ENCODE results near the gene ST6GALNAC6.

The ST6GALNAC6 gene

GRCh38 chr9:127934248-127934647, 34.8 kb upstream of the ST6GALNAC6 start:
- no peak for DNase-seq (ENCODE audit: low read depth in 2 of 2)

DNA sequence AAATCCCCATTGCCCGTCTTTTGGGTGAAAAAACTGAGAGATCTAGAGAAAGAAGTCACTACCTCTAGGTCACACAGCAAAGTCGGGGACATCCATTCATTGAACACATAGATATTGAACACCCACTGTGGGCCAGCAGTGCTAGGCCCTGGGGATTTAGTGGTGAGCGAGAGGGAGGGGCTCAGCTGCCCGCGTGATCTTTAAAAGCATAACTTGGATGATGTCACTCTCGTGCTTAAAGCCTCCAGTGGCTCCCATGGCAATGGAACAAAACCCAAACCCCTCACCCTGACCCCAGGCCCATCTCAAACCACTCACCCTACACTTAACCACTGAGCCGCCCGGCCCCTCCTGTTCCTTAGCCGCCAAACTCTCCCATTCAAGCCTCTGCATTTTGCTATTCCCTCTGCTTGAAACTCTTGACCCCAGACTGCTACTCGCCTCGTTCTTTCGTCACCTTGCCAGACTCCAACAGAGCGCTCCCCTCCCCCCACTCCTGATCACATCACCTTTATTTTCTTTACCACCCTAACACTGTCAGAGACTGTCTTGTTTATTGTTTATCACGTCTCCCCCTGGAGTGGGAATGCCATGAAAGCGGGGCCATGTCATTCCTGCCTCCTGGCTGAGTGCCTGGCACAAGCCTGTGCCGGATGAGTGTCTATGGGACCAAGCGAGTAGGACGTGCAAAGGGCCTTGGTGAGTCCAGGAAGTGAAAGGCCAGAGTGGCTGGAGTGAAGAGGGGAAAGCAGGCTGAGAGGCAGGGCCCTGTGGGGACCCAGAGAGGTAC, 31.9 kb upstream of the ST6GALNAC6 start:
- DNase-seq (ENCODE audit: low read depth in 2 of 2) = no peak

DNA sequence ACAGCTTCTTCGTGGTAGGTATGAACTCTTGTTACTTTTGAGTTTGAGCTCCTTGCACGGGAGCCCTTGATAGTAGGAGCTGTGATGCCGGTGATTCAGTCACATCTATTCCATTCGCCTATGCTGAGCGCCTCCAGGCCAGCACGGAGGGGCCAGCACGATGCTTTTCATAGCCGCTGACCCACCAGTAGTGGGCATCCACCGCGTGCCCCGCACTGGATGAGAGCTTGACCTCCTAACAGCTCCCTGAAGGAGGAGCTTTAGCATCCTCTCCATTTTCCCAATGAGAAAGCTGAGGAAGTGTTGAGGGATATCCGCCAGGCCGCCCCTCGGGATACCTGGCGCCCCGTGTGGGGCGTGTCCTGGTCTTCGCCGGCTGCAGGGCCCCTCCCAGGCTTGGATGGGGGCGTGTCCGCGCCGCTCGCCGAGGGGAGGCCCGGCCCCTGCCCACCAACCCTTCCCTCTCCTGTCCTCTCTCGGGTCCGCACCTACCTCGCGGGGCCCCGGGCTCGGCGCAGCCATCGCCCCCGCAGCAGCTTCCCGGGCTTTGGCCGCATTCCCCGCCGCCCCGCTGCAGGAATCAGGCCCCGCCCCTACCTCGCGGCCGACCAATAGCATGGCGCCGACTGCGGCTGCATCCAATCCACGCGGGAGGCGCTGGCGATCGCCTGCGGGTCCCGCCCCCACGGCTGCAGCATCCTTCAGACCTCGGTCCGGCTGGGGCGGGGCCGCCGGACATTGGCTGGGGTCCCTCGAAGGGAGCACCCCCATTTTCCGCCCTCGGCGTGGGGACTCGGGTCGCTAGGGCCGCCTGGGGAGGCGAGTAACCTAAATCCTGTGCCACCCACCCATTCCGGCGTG, 31.1 kb upstream of the ST6GALNAC6 start, which contains the start of gene PIP5KL1:
PIP5KL1 (minus strand) TSS at position 547 of the 861 bp plus-strand sequence; CDS start at position 522, 25 bp downstream.
- peak; percentile 64 to 66 for DNase-seq (ENCODE audit: low read depth in 2 of 2)

GRCh38 chr9:127929625-127929979, 30.2 kb upstream of the ST6GALNAC6 start:
- DNase-seq (ENCODE audit: low read depth in 2 of 2) = no peak

- no peak for DNase-seq (ENCODE audit: low read depth in 2 of 2)
Measured at GRCh38 chr9:127928676-127929624, 29.5 kb upstream of the ST6GALNAC6 start.

DNA sequence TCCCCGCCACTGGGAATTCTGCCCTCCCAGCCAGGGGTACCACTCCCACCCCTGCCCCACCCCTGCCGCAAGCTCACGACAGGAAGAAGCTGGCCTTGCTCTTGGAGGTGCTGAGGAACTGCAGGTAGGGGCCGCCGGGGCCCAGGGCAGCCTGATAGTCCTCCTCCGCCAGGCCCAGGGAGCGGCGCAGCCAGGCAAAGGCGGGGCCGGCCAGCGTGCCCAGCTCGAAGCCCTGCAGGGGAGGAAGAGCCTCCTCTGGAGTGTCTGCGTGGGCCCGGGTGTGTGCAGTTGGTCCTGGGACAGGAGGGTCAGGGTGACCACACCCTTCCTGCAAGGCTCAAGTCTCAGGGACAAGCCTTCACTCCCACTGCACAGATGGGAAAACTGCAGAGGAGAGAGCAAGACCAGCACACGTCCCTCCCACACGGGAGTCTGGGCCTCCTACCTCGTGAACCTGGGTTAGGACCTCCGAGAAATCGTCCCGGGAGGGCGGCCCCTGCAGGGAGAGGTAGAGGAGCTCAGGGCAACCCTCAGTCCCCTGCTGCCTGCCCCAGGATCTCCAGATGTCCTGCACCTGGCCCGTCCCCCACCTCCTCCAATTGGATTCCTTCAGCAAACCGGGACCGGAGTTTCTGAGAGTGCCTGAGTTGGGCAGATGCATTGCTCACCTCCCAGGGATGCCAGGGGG, 28.7 kb upstream of the ST6GALNAC6 start:
- DNase-seq (ENCODE audit: low read depth in 2 of 2) = no peak

DNA sequence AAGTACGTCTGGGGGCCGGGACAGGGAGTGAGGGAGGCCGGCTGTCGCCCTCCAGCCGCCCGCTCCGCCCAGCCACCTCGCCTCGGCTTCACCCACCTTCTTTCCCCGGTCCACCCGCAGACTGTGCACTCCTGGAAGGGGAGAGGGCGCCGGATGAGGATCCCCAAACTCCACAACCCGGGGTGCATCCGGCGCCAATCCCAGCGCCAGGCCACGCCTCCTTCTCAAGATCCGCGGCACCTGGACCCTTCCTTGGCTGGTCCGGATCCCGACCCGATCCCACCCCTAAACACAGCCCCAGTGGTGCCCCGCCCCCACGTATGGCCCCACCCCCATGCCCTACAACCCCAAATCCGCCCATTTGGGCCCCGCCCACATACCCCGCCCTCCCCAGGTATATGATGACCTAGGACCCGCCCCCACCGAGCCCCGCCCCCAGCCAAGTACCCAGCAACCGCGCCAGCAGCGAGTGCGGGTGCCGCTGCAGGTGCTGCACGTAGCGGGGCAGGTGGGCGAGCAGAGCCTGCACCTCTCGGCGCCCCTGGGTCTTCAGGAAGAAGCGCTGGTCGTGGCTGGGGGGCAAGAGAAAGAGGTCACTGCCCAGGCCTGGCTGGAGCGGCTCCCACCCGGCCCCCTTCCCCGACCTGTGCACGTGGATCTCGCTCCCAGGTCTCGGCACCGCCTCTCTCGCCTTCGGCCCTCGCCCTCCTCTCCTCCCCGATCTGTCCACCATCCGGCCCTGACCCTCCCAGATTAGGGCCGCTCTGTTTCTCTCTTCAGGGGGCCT, 28.0 kb upstream of the ST6GALNAC6 start:
- DNase-seq (ENCODE audit: low read depth in 2 of 2) = peak; percentile 53 to 74

GRCh38 chr9:127926906-127927200, 27.4 kb upstream of the ST6GALNAC6 start:
- no peak for DNase-seq (ENCODE audit: low read depth in 2 of 2)

- DNase-seq (ENCODE audit: low read depth in 2 of 2) = no peak
Measured at GRCh38 chr9:127925959-127926905, 26.8 kb upstream of the ST6GALNAC6 start.

GRCh38 chr9:127924736-127925444, 25.5 kb upstream of the ST6GALNAC6 start:
- DNase-seq (ENCODE audit: low read depth in 2 of 2) = no peak

DNA sequence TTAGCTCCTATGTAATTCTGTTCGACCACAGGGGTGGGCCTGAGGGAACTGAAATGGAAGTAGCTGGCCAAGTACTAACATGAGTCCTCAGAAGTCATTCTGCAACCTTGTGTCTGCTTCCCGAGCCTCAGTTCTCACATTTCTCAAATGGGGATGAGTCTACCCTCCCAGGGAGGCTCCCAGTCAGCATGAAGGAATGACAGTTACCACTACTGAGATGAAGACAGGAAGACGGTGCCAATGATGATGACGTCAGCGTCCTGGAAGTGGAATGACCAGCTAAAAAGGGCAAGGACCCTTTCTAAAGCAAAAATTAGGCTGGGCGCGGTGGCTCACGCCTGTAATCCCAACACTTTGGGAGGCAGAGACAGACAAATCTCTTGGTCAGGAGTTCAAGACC, 24.4 kb upstream of the ST6GALNAC6 start:
- DNase-seq (ENCODE audit: low read depth in 2 of 2) = no peak

GRCh38 chr9:127923046-127923445, 23.6 kb upstream of the ST6GALNAC6 start:
- DNase-seq (ENCODE audit: low read depth in 2 of 2) = no peak

DNA sequence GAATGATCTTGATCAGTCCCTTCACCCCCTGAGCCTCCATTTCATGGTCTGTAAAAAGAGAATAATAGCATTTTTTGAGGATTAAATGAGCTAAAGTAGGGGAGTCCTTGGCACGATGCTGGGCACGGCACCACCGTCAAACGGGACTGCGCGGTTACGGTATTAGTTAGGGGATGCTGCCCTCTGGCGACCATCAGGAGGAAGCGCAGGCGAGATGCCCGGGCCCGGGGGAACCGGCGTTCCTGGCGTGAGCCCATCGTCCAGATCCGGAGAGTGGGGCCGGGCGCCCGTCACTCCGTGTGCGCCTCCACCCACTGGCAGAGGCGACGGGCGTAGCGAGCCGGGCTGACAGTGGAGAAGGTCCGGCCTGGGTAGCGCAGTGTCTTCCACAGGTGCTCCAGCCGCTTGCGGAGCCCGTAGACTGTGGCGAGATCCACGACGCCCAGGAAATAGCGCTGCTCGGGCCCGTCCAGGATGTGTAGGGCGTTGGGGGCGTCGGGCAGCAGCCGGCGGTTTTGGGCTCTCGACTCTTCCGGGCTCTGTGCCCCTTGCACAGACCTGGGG, 22.2 kb upstream of the ST6GALNAC6 start:
- peak; percentile 66 to 71 for DNase-seq (ENCODE audit: low read depth in 2 of 2)

GRCh38 chr9:127920794-127921193, 21.4 kb upstream of the ST6GALNAC6 start:
- DNase-seq (ENCODE audit: low read depth in 2 of 2) = no peak

- DNase-seq (ENCODE audit: low read depth in 2 of 2) = no peak
Measured at GRCh38 chr9:127919253-127919815, 19.9 kb upstream of the ST6GALNAC6 start.

DNA sequence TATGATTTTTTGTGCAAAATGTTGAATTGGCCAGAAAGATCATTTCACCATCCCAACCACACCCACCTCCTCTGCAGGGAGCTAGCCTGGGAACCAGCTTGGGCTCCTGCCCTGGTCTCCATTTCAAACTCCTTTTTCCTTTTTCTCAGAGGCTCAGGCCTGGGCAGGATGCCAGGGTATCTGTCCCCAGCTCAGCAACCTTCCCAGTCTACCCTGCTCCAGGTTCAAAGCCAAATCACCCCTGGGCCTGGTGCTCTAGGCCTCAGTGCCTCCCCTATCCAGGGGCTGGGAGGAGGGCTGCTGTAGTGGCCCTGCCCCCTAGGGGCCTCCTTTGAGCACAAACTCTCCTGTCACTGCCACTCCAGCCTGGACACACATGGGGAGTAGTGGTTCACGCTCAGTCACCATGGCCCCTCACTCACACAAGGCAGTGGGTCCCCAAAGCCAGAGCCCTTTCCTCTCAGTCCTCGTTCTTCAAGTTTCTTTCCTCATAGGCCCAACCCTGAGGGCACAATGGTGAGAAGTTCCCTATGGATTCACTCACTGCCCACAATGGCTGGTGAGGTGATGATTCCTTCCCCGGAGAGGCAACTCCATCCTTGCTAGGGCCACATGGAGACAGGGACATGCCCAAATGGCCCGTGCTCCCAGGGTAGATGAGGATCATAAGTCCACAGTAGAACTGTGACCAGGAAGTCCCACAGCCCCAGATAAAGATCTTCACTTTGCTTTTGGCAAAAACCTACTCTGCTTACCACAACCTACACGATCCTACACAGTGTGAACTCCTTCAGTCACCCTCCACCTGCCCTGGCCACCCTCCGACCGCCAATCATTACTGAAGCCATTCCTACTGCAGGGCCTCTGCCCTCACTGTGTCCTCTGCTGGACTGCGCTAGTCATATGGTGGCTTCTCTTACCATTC, 19.0 kb upstream of the ST6GALNAC6 start:
- DNase-seq (ENCODE audit: low read depth in 2 of 2) = no peak

- DNase-seq (ENCODE audit: low read depth in 2 of 2) = no peak
Measured at GRCh38 chr9:127917603-127918002, 18.2 kb upstream of the ST6GALNAC6 start.
